Measurements from ENCODE around the gene TP53I13.

Gene TP53I13

GRCh38 chr17:29594519-29595090 lies 26.1 kb downstream of the TP53I13 start:
- DNase-seq = no peak

DNA sequence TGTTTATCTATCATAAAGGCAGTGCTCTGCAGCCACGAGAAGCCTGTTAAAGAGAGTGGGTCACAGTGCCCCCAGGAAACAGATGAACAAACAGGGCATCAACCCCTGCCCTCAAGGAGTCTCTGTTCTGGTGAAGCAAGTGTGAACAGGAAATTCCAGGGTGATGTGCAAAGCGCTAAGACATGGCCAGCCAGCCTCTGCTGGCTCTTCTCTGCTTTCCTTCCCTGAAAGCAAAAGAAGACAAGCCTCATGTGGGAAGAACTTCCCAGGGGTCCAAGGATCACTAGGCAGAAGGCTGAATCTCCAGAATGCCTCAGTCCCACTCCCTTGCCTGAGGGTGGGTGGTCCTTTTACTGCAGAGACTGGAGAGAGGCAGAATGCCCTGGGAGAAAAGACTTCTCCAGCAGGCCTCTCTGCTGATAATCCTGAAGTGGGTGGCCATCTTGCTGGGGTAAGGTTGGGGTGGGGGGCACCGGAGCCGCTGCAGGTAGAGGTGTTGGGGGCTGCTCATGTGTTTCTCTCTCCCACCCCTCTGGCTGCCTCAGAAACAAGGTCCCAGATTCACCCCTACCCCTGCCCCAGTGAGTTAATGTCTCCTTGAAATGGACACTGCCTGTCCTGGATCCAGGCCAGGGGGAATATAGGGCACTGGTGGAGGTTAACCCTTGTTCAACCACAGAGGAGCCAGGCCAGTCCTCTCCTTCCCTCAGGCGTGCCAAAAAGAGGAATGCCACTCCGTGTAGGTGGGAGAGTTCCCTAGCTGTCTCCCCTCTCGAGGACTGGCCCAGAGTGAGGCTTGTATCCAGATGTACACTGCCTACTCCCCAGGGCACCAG lies 26.8 kb downstream of the TP53I13 start:
- DNase-seq = no peak

GRCh38 chr17:29595943-29596774 lies 27.7 kb downstream of the TP53I13 start:
- no peak for DNase-seq

GRCh38 chr17:29596811-29597210 lies 28.3 kb downstream of the TP53I13 start:
- DNase-seq = no peak

GRCh38 chr17:29597361-29598172 lies 29.1 kb downstream of the TP53I13 start:
- no peak for DNase-seq

DNA sequence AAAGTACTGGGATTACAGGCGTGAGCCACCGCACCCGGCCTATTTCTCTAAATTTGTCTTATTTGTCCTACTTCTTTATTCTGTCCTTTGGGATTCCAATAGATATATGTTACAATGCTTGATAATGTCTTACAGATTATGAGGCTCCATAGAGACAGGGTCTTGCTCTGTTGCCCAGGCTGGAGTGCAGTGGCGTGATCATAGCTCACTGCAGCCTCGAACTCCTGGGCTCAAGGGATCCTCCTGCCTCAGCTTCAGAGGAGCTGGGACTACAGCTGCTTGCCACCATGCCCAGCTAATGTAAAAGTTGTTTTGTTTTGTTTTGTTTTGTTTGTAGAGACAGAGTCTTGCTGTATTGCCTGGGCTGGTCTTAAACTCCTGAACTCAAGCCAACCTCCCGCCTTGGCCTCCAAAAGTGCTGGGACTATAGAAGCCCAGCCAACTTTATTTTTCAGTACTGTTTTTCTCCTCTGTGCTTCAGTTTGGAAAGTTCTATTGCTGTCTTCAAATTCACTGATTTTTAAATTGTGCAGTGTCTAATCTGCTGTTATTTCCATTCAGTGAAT lies 34.7 kb downstream of the TP53I13 start:
- no peak for DNase-seq

- no peak for DNase-seq
Observed at GRCh38 chr17:29607557-29608195, 39.2 kb downstream of the TP53I13 start.

DNA sequence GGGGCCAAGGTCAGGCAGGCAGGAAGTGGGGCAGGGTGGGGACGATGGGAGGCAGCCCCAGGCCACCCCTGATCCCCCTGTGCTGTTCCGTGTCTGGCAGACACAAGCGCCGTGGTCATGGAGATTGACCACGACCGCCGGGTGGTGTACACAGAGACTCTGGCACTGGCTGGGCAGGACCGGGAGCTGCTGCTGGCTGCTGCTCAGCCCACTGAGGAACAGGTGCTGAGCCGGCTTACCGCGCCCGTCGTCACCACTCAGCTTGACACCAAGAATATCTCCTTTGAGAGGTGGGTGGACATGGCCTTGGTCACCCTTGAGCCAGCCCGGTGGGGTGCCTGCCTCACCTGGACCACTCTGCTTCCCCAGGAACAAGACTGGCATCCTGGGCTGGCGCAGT lies 40.5 kb downstream of the TP53I13 start:
- DNase-seq = no peak

DNA sequence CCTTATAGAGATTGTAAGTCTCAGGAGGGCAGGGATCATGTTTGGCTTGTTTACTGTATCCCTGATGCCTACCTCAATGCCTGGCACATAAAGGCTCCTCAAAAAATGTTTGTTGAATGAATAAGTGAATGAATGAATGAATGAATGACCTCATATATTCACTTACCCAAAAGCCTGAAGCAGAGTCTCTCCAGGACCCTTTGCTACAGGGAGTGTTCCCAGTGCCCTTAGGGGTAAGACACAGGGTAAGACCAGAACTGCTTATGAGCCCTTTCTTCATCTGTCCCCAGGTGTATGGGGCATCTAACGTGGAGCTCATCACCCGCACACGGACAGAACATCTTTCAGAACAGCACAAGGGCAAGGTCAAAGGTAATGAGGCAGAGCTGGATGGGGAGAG lies 41.9 kb downstream of the TP53I13 start:
- no peak for DNase-seq

GRCh38 chr17:29611351-29612093 lies 43.0 kb downstream of the TP53I13 start:
- DNase-seq = no peak

- DNase-seq = no peak
Observed at GRCh38 chr17:29612094-29612403, 43.5 kb downstream of the TP53I13 start.

DNA sequence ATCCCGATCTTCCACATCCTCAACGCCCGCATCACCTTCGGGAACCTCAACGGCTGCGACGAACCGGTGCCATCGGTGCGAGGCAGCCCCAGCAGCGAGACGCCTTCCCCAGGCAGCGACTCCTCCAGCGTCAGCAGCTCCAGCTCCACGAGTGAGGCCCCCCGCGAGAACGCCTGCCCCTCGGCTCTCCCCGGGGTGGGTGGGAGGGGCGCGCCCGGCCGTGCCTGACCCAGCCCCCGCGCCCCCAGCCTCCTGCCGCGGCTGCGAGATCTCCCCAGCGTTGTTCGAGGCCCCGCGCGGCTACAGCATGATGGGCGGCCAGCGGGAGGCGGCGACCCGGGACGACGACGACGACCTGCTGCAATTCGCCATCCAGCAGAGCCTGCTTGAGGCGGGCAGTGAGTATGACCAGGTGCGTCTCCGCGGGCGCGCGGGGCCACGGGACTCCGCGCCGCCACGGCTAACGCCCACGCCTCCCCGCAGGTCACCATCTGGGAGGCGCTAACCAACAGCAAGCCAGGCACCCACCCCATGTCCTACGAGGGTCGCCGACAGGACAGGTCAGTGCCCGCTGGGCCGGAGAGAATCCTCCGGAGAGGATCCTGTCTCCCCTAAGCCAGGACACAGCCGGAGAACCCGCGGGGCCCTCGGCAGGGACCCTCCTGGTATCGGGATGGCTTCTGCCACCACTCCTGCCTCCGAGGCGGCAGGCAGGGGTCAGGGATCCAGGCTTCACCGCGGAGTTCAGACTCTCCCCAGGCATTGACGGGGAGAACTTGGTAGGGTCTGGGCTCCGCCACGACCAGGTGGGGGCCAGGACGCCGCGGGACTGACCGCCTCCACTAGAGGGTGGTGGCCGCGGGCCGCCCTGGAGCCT lies 44.1 kb downstream of the TP53I13 start:
- no peak for DNase-seq

DNA sequence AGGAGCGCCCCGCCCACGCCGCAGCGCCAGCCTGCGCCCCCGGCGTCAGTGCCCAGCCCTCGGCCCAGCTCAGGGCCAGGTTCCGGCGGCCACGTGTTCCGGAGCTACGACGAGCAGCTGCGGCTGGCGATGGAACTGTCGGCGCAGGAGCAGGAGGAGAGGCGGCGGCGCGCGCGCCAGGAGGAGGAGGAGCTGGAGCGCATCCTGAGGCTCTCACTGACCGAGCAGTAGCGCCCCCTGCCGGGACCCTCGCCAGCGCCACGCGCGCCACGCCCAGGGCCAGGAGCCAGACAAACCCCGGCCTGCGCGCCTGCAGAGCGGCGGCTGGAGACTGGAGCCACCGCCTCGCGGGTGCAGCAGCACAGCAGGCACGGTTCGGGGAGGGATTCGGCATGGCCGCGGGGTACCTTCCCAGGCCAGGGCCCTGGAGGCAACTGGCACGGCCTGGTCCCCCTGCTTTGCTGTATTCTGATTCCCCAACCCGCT lies 44.9 kb downstream of the TP53I13 start:
- DNase-seq = peak; percentile 94

DNA sequence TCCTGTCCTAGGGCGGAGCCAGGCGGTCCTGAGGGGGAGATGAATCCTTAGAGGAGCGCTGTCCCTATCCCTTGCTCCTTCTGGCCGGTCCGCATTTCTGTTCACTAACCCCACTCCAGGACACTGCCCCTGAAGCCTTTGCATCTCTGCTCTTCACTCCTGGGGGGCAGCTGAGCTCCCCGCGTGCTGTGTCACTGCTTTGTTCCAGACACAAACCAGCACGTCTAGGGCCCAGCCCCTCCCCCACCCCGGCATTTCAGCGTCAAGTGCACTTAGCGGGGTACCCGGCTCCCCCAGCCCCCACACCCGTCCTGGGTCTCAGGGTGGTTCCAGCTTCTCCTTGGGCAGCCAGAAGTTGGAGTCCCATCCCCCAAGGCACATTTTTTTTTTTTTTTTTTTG lies 45.4 kb downstream of the TP53I13 start:
- no peak for DNase-seq

- DNase-seq = peak; percentile 56
Observed at GRCh38 chr17:29614349-29615047, 46.0 kb downstream of the TP53I13 start.

- DNase-seq = peak; percentile 33
Observed at GRCh38 chr17:29615048-29615385, 46.5 kb downstream of the TP53I13 start.

DNA sequence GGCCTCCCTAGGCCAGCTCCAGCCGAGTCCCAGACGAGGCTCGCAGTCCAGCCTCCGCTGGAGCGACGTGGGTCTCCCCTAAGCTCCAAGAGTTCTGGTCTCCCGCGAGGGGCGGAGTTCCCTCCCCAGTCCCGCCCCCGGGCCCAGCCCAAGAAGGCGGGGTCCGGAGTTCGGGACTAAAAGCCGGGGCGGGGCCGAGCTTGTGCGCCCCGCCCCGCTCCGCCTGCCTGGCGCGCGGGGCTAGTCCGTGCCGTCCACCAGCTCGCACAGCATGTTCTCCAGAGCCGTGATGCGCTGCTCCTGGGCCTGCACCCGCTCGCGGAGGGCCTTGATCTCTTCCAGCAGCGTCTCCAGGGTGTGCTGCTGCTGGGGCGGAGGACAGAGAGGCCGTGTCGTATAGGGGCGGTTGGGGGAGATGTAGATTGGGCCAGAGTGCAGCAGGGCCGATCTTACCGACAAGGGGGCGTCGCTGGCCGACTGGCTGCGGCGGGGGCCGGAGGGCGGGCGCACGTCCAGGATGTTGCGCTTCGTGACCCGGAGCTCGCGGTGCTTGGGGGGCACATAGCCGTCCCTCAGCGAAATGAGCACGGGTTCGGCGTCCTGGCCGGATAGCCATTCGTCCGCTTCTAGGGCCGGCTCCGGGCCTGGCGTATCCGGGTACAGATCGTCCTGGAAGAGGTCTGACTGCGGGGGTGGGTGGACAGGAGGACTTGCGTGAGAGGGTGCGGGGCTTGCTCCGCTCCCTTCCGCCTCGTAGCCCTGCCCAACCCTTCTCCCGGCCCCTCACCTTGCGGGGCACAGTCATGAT lies 47.2 kb downstream of the TP53I13 start:
- peak; percentile 95 for DNase-seq

- DNase-seq = no peak
Observed at GRCh38 chr17:29616300-29617048, 48.0 kb downstream of the TP53I13 start.

Measured in midbrain (tissue), 1 donor.